Fibroblast of skin of left biceps (primary cell): ENCODE measurements around the gene RASSF5.

Experiments used
- DNase-seq, 2 experiments: peaks; one replicate each; pipeline ENCODE4 v3.0.0-alpha.2; 2013; ENCODE audit warnings: low read depth in 2 of 2

The RASSF5 gene

GRCh38 chr1:206507284-206508129 lies at the start of gene RASSF5:
TSS of gene RASSF5 (plus strand) at chr1:206507531. CDS start at chr1:206507603, 72 bp downstream.
- no peak for DNase-seq

DNA sequence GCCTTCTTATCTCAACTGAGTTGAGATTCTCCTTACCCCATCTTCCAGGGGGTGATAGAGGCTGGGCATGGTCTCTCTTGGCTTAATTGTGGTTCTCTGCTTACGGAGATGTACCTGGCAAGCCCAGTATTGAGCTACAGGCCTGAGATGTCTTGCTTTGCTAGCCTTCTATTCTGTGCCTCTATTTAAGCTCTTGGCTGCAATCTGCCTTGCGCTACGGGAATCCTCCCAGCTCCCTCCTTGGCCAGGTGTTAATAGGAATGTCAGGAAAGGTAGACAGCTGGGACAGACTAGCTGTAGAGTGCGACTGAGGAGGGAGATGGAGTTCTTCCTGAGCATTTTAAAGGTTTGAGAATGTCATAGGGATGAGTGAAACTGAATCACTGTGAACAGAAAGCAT lies 47.6 kb upstream of the RASSF5 start:
- no peak for DNase-seq

DNA sequence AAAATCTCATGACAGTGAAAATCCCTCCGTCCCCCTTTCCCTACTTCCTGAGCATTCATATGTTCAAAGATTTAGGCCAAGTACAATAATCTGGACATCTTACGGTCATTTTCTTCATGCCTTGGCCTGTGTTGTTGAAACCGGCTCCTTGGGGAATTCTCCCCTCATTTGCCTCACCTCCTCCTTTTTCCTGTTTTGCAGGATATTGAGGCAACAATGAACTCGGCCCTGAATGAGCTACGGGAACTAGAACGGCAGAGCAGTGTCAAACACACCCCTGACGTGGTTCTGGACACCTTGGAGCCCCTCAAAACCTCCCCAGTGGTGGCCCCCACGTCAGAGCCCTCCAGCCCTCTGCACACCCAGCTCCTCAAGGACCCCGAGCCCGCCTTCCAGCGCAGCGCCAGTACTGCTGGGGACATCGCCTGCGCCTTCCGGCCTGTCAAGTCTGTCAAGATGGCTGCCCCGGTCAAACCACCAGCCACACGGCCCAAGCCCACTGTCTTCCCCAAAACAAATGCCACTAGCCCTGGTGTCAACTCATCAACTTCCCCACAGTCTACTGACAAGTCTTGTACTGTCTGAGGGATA lies 46.4 kb upstream of the RASSF5 start:
- no peak for DNase-seq

GRCh38 chr1:206461602-206462455 lies 45.5 kb upstream of the RASSF5 start:
- no peak for DNase-seq

GRCh38 chr1:206463137-206463536 lies 44.2 kb upstream of the RASSF5 start:
- DNase-seq, result no peak

DNA sequence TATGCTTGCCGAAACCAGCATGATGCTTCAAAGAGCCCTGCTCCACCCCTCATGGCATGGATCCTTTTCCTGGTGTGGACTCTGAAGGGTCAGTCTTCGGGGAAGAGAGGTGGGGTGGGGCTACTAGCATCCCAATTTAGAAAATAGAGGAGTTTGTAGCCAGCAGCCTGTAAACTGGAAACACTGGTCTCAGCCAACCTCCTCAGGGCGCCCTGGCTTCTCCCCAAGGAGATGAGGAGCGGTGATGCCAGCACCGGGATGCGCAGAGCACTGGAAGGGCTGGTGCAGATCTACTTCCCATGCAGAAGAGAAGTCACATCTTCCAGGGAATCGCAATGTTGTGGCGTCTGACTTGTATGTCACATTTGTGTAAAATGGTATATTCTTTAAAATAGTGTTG lies 43.4 kb upstream of the RASSF5 start:
- no peak for DNase-seq

GRCh38 chr1:206464456-206464964 lies 42.8 kb upstream of the RASSF5 start:
- peak in 1 of 2 experiments; percentile 55 for DNase-seq

DNA sequence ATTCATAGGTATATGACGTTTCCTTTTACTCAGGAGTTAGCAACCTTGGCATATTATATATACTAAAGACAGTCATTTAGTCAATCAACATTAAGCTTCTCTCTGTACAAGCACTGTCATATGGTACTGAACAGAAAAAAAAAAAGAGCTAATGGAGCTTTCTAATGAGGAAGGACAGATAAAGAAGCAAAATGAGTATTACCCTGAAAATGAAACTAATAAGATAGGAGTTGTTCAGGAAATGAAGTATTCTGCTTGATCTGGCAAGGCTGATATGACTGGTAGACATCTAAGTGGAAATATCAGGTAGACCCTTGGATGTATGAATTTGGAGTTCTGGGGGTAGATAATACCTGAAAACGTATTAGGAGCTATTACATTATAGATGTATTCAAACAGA lies 41.4 kb upstream of the RASSF5 start:
- DNase-seq, result no peak

- no peak for DNase-seq
These were observed 40.3 kb upstream of the RASSF5 start for GRCh38 chr1:206466840-206467649.

DNA sequence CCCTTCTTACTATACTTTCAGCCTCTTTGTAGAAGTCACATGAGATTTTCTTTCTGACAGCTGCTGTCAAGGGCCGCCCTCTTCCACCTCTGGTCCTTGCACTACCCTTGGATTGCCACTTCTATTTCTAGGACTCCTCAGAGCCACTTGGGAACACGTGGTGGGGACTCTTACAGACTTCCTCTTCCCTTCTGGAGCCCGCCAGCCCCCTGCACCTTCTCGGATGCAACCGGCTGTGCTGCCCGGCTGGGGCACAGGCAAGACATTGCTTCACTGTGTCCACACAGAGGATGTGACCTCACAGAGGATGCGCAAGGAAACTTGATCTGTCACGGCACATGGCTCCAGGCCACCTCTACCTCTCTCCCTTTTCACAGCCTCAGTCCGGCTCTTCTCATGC lies 39.4 kb upstream of the RASSF5 start:
- no peak for DNase-seq

- DNase-seq, result no peak
These were observed 38.8 kb upstream of the RASSF5 start for GRCh38 chr1:206468571-206468970.

GRCh38 chr1:206469411-206469932 lies 37.9 kb upstream of the RASSF5 start:
- DNase-seq, result no peak

- no peak for DNase-seq
These were observed 37.2 kb upstream of the RASSF5 start, which contains the start of gene IKBKE for GRCh38 chr1:206469933-206470691. TSS of gene IKBKE (plus strand) at chr1:206470476. CDS start at chr1:206473228, 2,752 bp downstream.

- DNase-seq, result no peak
These were observed 36.5 kb upstream of the RASSF5 start for GRCh38 chr1:206470692-206471414.

DNA sequence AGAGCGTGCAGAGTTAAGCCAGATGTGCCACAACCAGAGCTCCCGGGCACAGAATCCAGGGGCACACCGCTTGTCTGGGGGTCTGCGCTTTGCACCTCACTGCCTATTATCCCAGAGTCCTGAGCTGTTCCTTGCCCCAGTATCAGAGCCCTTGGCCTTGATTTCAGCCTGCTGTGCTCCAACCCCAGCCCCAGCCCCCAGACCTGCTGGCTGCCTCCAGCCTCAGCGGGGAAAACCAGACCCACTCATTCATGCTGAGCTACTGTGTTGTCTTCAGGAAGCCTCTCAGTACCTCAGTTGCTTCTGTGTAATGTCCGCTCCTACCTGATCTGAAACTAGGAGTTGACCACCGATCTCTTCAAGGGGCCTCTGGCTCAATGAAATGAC lies 35.9 kb upstream of the RASSF5 start:
- no peak for DNase-seq

GRCh38 chr1:206472024-206472423 lies 35.3 kb upstream of the RASSF5 start:
- DNase-seq, result no peak

GRCh38 chr1:206472454-206472853 lies 34.9 kb upstream of the RASSF5 start:
- no peak for DNase-seq

DNA sequence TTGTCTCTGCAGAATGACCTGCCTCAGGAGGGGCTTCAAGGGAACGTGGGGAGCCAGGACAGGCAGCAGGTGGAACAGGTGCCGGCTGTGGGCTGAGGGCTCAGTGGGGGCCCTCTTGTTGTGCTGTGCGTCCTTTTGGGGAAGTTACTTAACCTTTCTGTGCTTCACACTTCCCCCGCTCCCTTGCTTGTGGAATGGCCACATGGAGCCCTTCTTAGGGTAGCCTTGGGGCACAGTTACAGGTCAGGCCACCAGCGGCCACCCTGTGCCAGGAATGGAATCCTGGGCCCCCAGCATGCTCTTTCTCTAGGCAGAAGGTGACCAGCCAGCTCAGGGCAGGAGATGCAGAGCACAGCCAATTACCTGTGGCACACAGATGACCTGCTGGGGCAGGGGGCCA lies 34.4 kb upstream of the RASSF5 start:
- no peak for DNase-seq

GRCh38 chr1:206476058-206476457 lies 31.3 kb upstream of the RASSF5 start:
- DNase-seq, result no peak

DNA sequence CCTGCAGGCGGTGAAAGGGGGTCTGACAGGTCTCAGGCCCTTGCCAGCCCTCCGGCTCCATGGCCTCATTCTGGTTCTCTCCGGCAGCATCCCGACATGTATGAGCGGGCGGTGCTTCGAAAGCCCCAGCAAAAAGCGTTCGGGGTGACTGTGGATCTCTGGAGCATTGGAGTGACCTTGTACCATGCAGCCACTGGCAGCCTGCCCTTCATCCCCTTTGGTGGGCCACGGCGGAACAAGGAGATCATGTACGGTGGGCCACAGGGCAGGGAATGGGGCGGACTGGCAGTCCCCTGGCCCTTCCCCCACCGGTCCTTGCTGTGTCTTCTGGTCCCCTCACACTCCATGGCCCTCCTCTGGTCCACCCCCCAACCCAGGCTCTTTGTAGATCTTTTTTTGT lies 30.7 kb upstream of the RASSF5 start:
- DNase-seq, result no peak
